AG10803 (cell line): Measurements from ENCODE around the gene RASSF3.

Experiments
- DNase-seq: peaks from one replicate; pipeline ENCODE4 v3.0.0; 2010; ENCODE audit warnings: low read depth
- H3K4me3 ChIP-seq: 2 replicates; pipeline ENCODE4 v1.5.1; 2011; ENCODE audit warnings: mild to moderate bottlenecking, low read length, control low read depth
- CTCF ChIP-seq: conservative IDR thresholded peaks from 2 replicates; pipeline ENCODE4 v1.5.1; 2011; ENCODE audit warnings: mild to moderate bottlenecking, low read length, control low read depth, inconsistent platforms

RASSF3 gene

GRCh38 chr12:64679487-64680001, 69.2 kb downstream of the RASSF3 start:
- peak; percentile 81 for DNase-seq

DNA sequence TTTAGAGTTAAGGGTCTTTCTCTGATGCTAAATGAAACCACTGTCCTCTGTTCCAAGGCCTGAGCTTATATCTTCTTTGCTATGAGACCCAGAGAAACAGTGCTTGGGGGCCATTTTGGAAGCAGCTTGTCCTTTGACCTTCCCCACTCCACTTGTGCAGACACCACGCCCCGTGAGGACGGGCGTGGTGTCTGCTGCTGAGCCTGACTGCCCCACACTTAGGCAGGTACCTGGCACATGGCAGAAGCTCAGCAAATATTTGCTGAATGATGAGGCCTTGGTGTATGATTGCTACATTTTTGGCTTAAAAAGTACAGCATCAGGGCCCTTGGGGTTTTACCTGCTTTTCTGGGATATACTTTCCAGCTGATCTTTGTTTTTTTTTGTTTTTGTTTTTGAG, 69.9 kb downstream of the RASSF3 start:
- DNase-seq, result no peak
- H3K4me3 ChIP-seq, result no peak overlapping the region
- TF ChIP-seq CTCF, result no peak

More at GRCh38 chr12:64679487-64680001, 69.2 kb downstream of the RASSF3 start:
- TF ChIP-seq CTCF, result no peak
- H3K4me3 ChIP-seq, result peak overlapping the region; percentile 41

DNA sequence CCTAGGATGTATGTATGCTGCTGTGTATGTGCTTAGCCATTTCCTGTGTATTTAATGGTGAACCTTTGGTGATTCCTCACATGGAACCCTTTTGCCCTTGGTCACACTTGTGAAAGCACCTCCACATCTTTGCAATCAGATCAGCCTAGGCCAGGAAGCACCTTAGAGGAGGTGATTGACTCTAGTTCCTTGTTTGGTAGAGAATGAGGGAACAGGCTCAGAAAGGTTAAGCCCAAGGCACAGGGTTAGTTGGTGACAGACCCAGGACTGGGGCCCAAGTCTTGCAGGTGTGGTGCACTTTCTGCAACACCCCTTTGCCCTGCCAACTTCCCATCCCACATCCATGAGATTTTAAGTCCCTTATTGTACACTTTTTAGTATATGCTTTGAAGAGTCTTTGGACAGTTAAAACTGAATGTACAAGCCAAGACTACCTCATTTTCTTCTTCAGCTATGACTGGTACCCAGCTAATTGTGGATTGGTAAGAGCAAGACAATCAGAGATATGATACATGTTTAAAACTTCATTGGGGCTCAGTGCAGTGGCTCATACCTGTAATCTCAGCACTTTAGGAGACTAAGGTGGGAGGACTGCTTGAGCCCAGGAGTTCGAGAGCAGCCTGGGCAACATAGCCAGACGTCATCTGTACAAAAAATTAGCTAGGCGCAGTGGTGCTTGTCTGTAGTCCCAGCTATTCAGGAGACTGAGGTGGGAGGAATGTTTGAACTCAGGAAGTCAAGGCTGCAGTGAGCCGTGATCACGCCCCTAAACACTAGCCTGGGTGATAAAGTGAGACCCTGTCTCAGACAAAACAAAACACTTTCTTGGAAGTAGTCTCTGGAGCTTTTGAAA, 71.1 kb downstream of the RASSF3 start:
- H3K4me3 ChIP-seq, result no peak overlapping the region
- DNase-seq, result no peak
- no peak for TF ChIP-seq CTCF

- peak; percentile 89 for DNase-seq
- TF ChIP-seq CTCF, result no peak
- no peak overlapping the region for H3K4me3 ChIP-seq
Observed at GRCh38 chr12:64682572-64683277, 72.4 kb downstream of the RASSF3 start.

- no peak overlapping the region for H3K4me3 ChIP-seq
- no peak for DNase-seq
- TF ChIP-seq CTCF, result no peak
Observed at GRCh38 chr12:64683816-64684543, 73.7 kb downstream of the RASSF3 start.

DNA sequence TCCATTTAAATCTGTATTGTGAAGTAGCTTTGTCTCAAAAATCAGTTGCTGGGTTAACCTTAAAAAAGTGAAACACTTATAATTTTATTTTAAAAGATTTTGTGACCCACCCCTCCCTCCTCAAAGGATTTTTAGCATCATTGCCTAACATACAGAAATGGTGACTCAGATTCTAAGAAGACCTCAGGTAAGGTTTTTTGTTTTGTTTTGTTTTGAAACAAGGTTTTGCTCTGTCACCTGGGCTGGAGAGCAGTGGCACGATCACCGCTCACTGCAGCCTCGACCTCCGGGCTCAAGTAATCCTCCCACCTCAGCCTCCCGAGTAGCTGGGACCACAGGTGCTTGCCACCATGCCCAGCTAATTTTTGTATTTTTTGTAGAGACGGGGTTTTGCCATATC, 74.8 kb downstream of the RASSF3 start:
- TF ChIP-seq CTCF, result no peak
- DNase-seq, result no peak
- H3K4me3 ChIP-seq, result no peak overlapping the region
